ENCODE measurements around the gene AMELX.

The AMELX gene

GRCh38 chrX:11293113-11293512 lies at the start of gene AMELX:
AMELX (plus strand) TSS chrX:11293413; CDS start chrX:11294789, 1,376 bp downstream.
- no peaks in the 10 kb centered on the region for H3K4me1 ChIP-seq
- H3K36me3 ChIP-seq, result no peaks in the 10 kb centered on the region
- H3K27ac ChIP-seq, result no peak within 1 kb of the TSS
- H3K4me2 ChIP-seq, result no peak within 1 kb of the TSS
- TF ChIP-seq Cebpa-rat (IDR thresholded peaks at IDR 0.05), result no peak
- H3K9me3 ChIP-seq, result no peaks in the 10 kb centered on the region
- no peak within 1 kb of the TSS for H3K9ac ChIP-seq
- peaks cover 94% of the 10 kb centered on the region for H3K27me3 ChIP-seq
- H3K4me3 ChIP-seq, result no peak within 1 kb of the TSS
- no peaks in the 10 kb centered on the region; the same call in 1 of the 2 replicates for H4K20me1 ChIP-seq

GRCh38 chrX:11244636-11245035 lies 48.6 kb upstream of the AMELX start:
- Histone ChIP-seq H3K9me3 (no peaks in the 10 kb centered on the region), H3K9ac (no peak overlapping the region), H3K27me3 (peaks cover 92% of the 10 kb centered on the region), H3K4me3 (no peak overlapping the region), H3K4me2 (no peak overlapping the region), H3K27ac (no peak overlapping the region), H3K36me3 (no peaks in the 10 kb centered on the region), H4K20me1 (no peaks in the 10 kb centered on the region; the same call in 1 of the 2 replicates), H3K4me1 (no peaks in the 10 kb centered on the region)
- TF ChIP-seq Cebpa-rat (IDR thresholded peaks at IDR 0.05), result no peak

GRCh38 chrX:11254417-11255109 lies 38.6 kb upstream of the AMELX start:
- no peak overlapping the region for H3K4me2 ChIP-seq
- peaks cover 88% of the 10 kb centered on the region for H3K27me3 ChIP-seq
- H3K4me1 ChIP-seq, result no peaks in the 10 kb centered on the region
- H3K27ac ChIP-seq, result no peak overlapping the region
- no peak overlapping the region for H3K9ac ChIP-seq
- no peak overlapping the region for H3K4me3 ChIP-seq
- H3K9me3 ChIP-seq, result no peaks in the 10 kb centered on the region; the same call in none of the 2 replicates
- no peaks in the 10 kb centered on the region for H4K20me1 ChIP-seq
- no peak for TF ChIP-seq Cebpa-rat (IDR thresholded peaks at IDR 0.05)
- no peaks in the 10 kb centered on the region for H3K36me3 ChIP-seq

GRCh38 chrX:11257290-11257689 lies 35.9 kb upstream of the AMELX start:
- Histone ChIP-seq H3K36me3 (no peaks in the 10 kb centered on the region), H3K9ac (no peak overlapping the region), H3K4me2 (no peak overlapping the region), H3K4me1 (no peaks in the 10 kb centered on the region), H3K27ac (no peak overlapping the region), H4K20me1 (no peaks in the 10 kb centered on the region), H3K27me3 (peaks cover 91% of the 10 kb centered on the region), H3K4me3 (no peak overlapping the region), H3K9me3 (no peaks in the 10 kb centered on the region; the same call in 1 of the 2 replicates)
- TF ChIP-seq Cebpa-rat (IDR thresholded peaks at IDR 0.05), result no peak

- Histone ChIP-seq H3K9me3 (no peaks in the 10 kb centered on the region; the same call in 1 of the 2 replicates), H3K36me3 (no peaks in the 10 kb centered on the region), H3K4me1 (no peaks in the 10 kb centered on the region), H3K9ac (no peak overlapping the region), H4K20me1 (no peaks in the 10 kb centered on the region), H3K4me3 (no peak overlapping the region), H3K27me3 (peaks cover 91% of the 10 kb centered on the region), H3K4me2 (no peak overlapping the region), H3K27ac (no peak overlapping the region)
- no peak for TF ChIP-seq Cebpa-rat (IDR thresholded peaks at IDR 0.05)
Observed at GRCh38 chrX:11257711-11258110, 35.5 kb upstream of the AMELX start.

- Histone ChIP-seq H3K27me3 (peaks cover 92% of the 10 kb centered on the region), H4K20me1 (peaks cover 10% of the 10 kb centered on the region; the same call in 1 of the 2 replicates), H3K9me3 (no peaks in the 10 kb centered on the region; the same call in 1 of the 2 replicates), H3K4me3 (no peak overlapping the region), H3K9ac (no peak overlapping the region), H3K27ac (no peak overlapping the region), H3K4me1 (no peaks in the 10 kb centered on the region), H3K4me2 (no peak overlapping the region), H3K36me3 (no peaks in the 10 kb centered on the region)
- TF ChIP-seq Cebpa-rat (IDR thresholded peaks at IDR 0.05), result no peak
Observed at GRCh38 chrX:11259437-11259836, 33.8 kb upstream of the AMELX start.

GRCh38 chrX:11261260-11261659 lies 32.0 kb upstream of the AMELX start:
- H3K9ac ChIP-seq, result no peak overlapping the region
- H3K27ac ChIP-seq, result no peak overlapping the region
- peaks cover 10% of the 10 kb centered on the region; the same call in 1 of the 2 replicates for H4K20me1 ChIP-seq
- H3K27me3 ChIP-seq, result peaks cover 98% of the 10 kb centered on the region
- TF ChIP-seq Cebpa-rat (IDR thresholded peaks at IDR 0.05), result no peak
- no peaks in the 10 kb centered on the region; the same call in 1 of the 2 replicates for H3K9me3 ChIP-seq
- no peak overlapping the region for H3K4me2 ChIP-seq
- H3K4me1 ChIP-seq, result no peaks in the 10 kb centered on the region
- no peaks in the 10 kb centered on the region for H3K36me3 ChIP-seq
- H3K4me3 ChIP-seq, result no peak overlapping the region

- Histone ChIP-seq H3K36me3 (no peaks in the 10 kb centered on the region), H3K4me3 (no peak overlapping the region), H3K9me3 (no peaks in the 10 kb centered on the region), H3K9ac (no peak overlapping the region), H3K4me1 (0 out of 2 replicates have a peak, but pooled peaks cover 5% of the 10 kb centered on the region), H3K27ac (no peak overlapping the region), H3K27me3 (peaks cover 94% of the 10 kb centered on the region), H4K20me1 (peaks cover 10% of the 10 kb centered on the region; the same call in 1 of the 2 replicates), H3K4me2 (no peak overlapping the region)
- no peak for TF ChIP-seq Cebpa-rat (IDR thresholded peaks at IDR 0.05)
Observed at GRCh38 chrX:11264925-11265324, 28.3 kb upstream of the AMELX start.

- TF ChIP-seq Cebpa-rat (IDR thresholded peaks at IDR 0.05), result no peak
- H3K4me2 ChIP-seq, result no peak overlapping the region
- H3K27me3 ChIP-seq, result peaks cover 94% of the 10 kb centered on the region
- H4K20me1 ChIP-seq, result peaks cover 10% of the 10 kb centered on the region; the same call in 1 of the 2 replicates
- H3K4me3 ChIP-seq, result no peak overlapping the region
- H3K9me3 ChIP-seq, result no peaks in the 10 kb centered on the region
- no peaks in the 10 kb centered on the region for H3K36me3 ChIP-seq
- no peak overlapping the region for H3K27ac ChIP-seq
- no peak overlapping the region for H3K9ac ChIP-seq
- H3K4me1 ChIP-seq, result 0 out of 2 replicates have a peak, but pooled peaks cover 9% of the 10 kb centered on the region
Observed at GRCh38 chrX:11265352-11265751, 27.9 kb upstream of the AMELX start.

- no peak overlapping the region for H3K4me3 ChIP-seq
- H3K27me3 ChIP-seq, result peaks cover 94% of the 10 kb centered on the region
- H3K9me3 ChIP-seq, result no peaks in the 10 kb centered on the region
- peaks cover 10% of the 10 kb centered on the region; the same call in 1 of the 2 replicates for H4K20me1 ChIP-seq
- H3K9ac ChIP-seq, result no peak overlapping the region
- H3K4me1 ChIP-seq, result 0 out of 2 replicates have a peak, but pooled peaks cover 9% of the 10 kb centered on the region
- no peak overlapping the region for H3K27ac ChIP-seq
- H3K4me2 ChIP-seq, result no peak overlapping the region
- TF ChIP-seq Cebpa-rat (IDR thresholded peaks at IDR 0.05), result no peak
- H3K36me3 ChIP-seq, result no peaks in the 10 kb centered on the region
Observed at GRCh38 chrX:11266573-11267003, 26.6 kb upstream of the AMELX start.
